Kidney (tissue), 14 donors: Measurements from ENCODE around the gene SLC24A1. TPM values are rescaled to one million over a fixed set of nuclear protein-coding genes. Genes with fewer than 3 reads are reported as not detected.

ENCODE experiments used
- DNase-seq, 5 donors: peaks; one replicate each; pipeline ENCODE4 v3.0.0-alpha.2; 2013 to 2020
- FAIRE-seq: peaks from 2 replicates; lab custom pipeline; 2012; peaks lifted over from hg19 to GRCh38; lab: Jason Lieb, UNC
- H3K27ac ChIP-seq, 2 donors: one replicate each; pipeline ENCODE4 v1.7.0; 2013; ENCODE audit warnings: low read depth in 2 of 2, low read length in 2 of 2, inconsistent platforms in 1 of 2
- H3K27me3 ChIP-seq: one replicate; pipeline ENCODE4 v1.7.1; 2013; ENCODE audit warnings: low read length, inconsistent platforms; ENCODE audit not compliant: control insufficient read depth, insufficient read depth
- H3K36me3 ChIP-seq, 3 donors: one replicate each; pipeline versions ENCODE4 v1.7.0 to v1.7.1; 2013; ENCODE audit warnings: low read length in 3 of 3, control low read depth in 1 of 3, inconsistent platforms in 1 of 3; ENCODE audit not compliant: insufficient read depth in 3 of 3, control insufficient read depth in 2 of 3
- H3K4me1 ChIP-seq, 3 donors: one replicate each; pipeline versions ENCODE4 v1.7.0 to v1.7.1; 2013; ENCODE audit warnings: low read length in 3 of 3, inconsistent platforms in 1 of 3, low read depth in 1 of 3; ENCODE audit not compliant: control insufficient read depth in 2 of 3, insufficient read depth in 2 of 3
- H3K4me3 ChIP-seq, 3 donors: one replicate each; pipeline versions ENCODE4 v1.7.0 to v1.8.1; 2013; ENCODE audit warnings: low read length in 3 of 3, control low read depth in 1 of 3, inconsistent platforms in 1 of 3
- H3K9ac ChIP-seq, 3 donors: one replicate each; pipeline versions ENCODE4 v1.7.0 to v1.7.1; 2013; ENCODE audit warnings: low read length in 3 of 3, control low read depth in 1 of 3, inconsistent platforms in 1 of 3
- H3K9me3 ChIP-seq, 3 donors: one replicate each; pipeline versions ENCODE4 v1.7.0 to v1.7.1; 2013; ENCODE audit warnings: low read length in 3 of 3, control low read depth in 1 of 3, inconsistent platforms in 1 of 3; ENCODE audit not compliant: control insufficient read depth in 2 of 3, insufficient read depth in 1 of 3
- CTCF ChIP-seq: IDR thresholded peaks from 3 replicates; pipeline ENCODE4 v1.5.1; 2012; ENCODE audit warnings: mild to moderate bottlenecking, moderate library complexity, borderline replicate concordance; ENCODE audit not compliant: insufficient read depth; ENCODE audit errors: extremely low read depth
- intact Hi-C: fragments of 100-400 bp; cut with DNase I; formaldehyde crosslinking; loops from one replicate; pipeline ENCODE4 v1.11.1; 2022
- polyA plus RNA-seq: library from polyadenylated mRNA; stranded (reverse); fragments of 350-450 nt; fragmentation: Illumina TruSeq; extraction: RNeasy Lipid Tissue Mini Kit (QIAGEN cat#74804); gene quantifications from one replicate; pipeline ENCODE4 v1.2.3, GENCODE V29; 2014; ENCODE audit warnings: low read depth, low replicate concordance; ENCODE audit not compliant: insufficient read depth
- total RNA-seq: library from RNA; stranded (reverse); fragmentation: NEBNext Ultra II Directional; extraction: Animal tissue kit (Norgen Biotek cat#: 25700); gene quantifications from one replicate; pipeline ENCODE4 v1.2.1, GENCODE V29; 2021
- donor health status: control.
- donor health status: control.
- donor health status: control.
- donor health status: control.
- donor health status: control.
- donor health status: DM: yes; HTN: yes; CAD: no.
- donor health status: Normal renal cell carcinoma (clear cell type).

The SLC24A1 gene
- total and polyA plus RNA-seq, 2 donors from 2014 or later, result 4.9 to 18.9 TPM

DNA sequence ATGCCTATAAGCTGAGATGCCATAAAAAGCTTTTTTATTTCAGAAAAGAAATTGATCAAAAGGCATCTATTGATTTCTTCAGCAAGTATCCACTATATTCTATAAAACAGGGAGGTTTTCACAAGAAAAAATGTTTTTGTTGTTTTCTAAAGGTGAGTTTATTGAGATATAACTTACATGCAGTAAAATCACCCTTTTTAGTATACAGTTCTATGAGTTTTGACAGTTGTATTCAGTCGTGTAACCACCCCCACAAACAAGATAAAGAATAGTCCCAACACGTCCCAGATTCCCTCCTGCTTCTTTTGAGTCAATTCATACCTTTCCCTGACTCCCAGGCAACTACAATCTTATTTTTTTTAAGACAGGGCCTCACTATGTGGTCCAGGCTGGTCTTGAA lies 18.6 kb upstream of the SLC24A1 start:
- Histone ChIP-seq H3K27me3 (no peaks in the 10 kb centered on the region), H3K27ac (no peak overlapping the region), H3K9ac (no peak overlapping the region), H3K9me3 (no peaks in the 10 kb centered on the region), H3K4me3 (no peak overlapping the region), H3K36me3 (peaks cover 0 to 22% (median 13%) of the 10 kb centered on the region in 3 donors), H3K4me1 (no peaks in the 10 kb centered on the region)
- intact Hi-C loops, result no loop called here
- DNase-seq, result no peak
- no peak for TF ChIP-seq CTCF
- FAIRE-seq, result no peak

DNA sequence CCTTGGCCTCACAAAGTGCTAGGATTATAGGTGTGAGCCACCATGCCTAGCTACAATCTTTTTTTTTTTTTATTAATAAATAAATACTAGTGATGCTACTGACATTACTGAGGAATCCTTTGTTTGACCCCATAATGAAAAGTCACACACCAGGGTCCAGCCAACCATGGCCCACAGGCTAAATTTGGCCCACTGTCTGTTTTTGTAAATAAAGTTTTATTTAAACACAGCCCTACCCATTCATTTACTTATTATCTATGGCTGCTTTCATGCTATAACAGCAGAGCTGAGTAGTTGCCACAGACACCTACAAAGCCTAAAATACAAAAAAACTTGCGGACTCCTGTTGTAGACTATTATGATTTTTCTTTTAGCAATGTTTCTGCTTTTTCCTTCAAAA lies 18.2 kb upstream of the SLC24A1 start:
- Histone ChIP-seq H3K4me3 (no peak overlapping the region), H3K27ac (no peak overlapping the region), H3K4me1 (no peaks in the 10 kb centered on the region), H3K36me3 (peaks cover 0 to 18% (median 10%) of the 10 kb centered on the region in 3 donors), H3K9me3 (no peaks in the 10 kb centered on the region), H3K9ac (no peak overlapping the region), H3K27me3 (no peaks in the 10 kb centered on the region)
- no peak for TF ChIP-seq CTCF
- intact Hi-C loops, result no loop called here
- no peak for FAIRE-seq
- DNase-seq, result no peak

DNA sequence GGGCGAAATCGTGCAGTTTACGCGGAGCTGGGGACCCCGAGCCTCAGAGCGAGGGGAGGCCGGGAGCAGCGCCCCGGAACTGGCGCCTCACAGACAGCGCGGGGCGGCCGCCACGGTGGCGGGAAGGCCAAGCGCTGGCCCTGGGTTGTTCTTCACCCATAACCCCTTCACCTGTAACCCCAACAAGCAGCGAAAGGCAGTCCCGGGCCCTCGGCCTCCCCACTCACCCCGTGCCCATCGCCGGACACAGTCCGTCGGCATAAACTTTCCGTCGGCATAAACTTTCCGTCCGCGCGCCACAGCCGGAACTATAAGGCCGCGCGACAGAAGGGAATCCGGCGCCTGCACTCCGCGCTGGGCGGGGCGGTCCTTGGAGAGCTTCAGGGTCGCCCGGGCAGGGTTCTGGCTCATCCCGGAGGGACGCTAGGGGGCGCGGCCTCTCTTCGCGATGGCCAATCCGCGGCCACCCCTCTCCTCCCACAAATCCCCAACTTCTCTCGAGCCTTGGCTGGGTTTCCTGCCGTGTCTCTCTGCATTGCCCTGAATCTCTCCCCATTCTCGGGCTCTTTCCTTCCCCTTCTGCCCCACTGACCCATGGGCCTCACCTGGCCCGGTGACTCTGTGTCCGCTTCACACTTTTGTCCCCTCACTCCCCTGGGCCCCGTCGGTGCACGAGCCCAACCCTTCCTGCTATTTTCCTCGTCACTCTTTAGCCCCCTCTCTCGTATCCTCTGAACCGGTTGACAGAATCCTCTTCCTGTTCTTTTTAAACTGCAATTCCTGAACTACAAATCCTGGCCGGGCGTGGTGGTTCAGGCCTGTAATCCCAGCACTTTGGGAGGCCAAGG lies 10.6 kb upstream of the SLC24A1 start, which contains the start of gene INTS14:
Gene INTS14, minus strand, starts transcription at position 261 of the 848 bp plus-strand sequence. CDS start 3,751 bp downstream, outside the sequence.
- H3K27me3 ChIP-seq, result no peaks in the 10 kb centered on the region
- no peaks in the 10 kb centered on the region for H3K9me3 ChIP-seq
- FAIRE-seq (no peak), DNase-seq (peak; percentile 98 to 99 (median 99))
- H3K36me3 ChIP-seq, result peaks cover 0 to 2% (median 0%) of the 10 kb centered on the region in 3 donors
- H3K4me3 ChIP-seq, result peak within 1 kb of the TSS; percentile 81 to 97 (median 92)
- TF ChIP-seq CTCF, result peak; percentile 53
- H3K27ac ChIP-seq, result peak within 1 kb of the TSS; percentile 92 to 97
- peak within 1 kb of the TSS; percentile 69 to 97 (median 91) for H3K9ac ChIP-seq
- intact Hi-C loops, result no loop called here
- H3K4me1 ChIP-seq, result peaks cover 0 to 19% (median 15%) of the 10 kb centered on the region in 3 donors
